HL-60 (cell line): ENCODE measurements around the gene CIDEC.

ENCODE experiments used
- DNase-seq, 2 experiments: peaks; one replicate each; pipeline ENCODE4 v3.0.0-alpha.2; 2010 to 2020; ENCODE audit warnings: low read depth in 1 of 2, low spot score in 1 of 2
- H3K27ac ChIP-seq: fragments of 250-450 bp; sonication (Bioruptor Pico); replicated peaks from 2 replicates; pipeline ENCODE4 v1.5.1; 2020; ENCODE audit warnings: mild to moderate bottlenecking, moderate library complexity
- H3K27me3 ChIP-seq: fragments of 250-450 bp; sonication (Bioruptor Pico); 2 replicates; pipeline ENCODE4 v1.5.1; 2021; ENCODE audit warnings: mild to moderate bottlenecking, moderate library complexity; ENCODE audit not compliant: insufficient read depth, poor library complexity, severe bottlenecking
- H3K4me3 ChIP-seq: replicated peaks from 2 replicates; pipeline ENCODE4 v1.5.1; 2011; ENCODE audit warnings: mild to moderate bottlenecking, control low read depth, low read length; ENCODE audit not compliant: insufficient read depth
- CTCF ChIP-seq: IDR thresholded peaks from one replicate; pipeline ENCODE4 v1.5.1; 2011; ENCODE audit warnings: low read length, control low read depth, inconsistent platforms; ENCODE audit not compliant: insufficient read depth
- GABPA ChIP-seq: IDR thresholded peaks from 2 replicates; pipeline ENCODE4 v1.6.1; 2012; ENCODE audit warnings: low read depth
- POLR2AphosphoS5 ChIP-seq: IDR thresholded peaks from 2 replicates; pipeline ENCODE4 v1.6.1; 2012; ENCODE audit warnings: low read depth
- REST ChIP-seq: IDR thresholded peaks from 2 replicates; pipeline ENCODE4 v1.6.1; 2012; ENCODE audit warnings: low read depth; ENCODE audit not compliant: insufficient replicate concordance
- SPI1 ChIP-seq: IDR thresholded peaks from 2 replicates; pipeline ENCODE4 v1.6.1; 2012; ENCODE audit warnings: low read depth, mild to moderate bottlenecking, borderline replicate concordance

CIDEC gene

DNA sequence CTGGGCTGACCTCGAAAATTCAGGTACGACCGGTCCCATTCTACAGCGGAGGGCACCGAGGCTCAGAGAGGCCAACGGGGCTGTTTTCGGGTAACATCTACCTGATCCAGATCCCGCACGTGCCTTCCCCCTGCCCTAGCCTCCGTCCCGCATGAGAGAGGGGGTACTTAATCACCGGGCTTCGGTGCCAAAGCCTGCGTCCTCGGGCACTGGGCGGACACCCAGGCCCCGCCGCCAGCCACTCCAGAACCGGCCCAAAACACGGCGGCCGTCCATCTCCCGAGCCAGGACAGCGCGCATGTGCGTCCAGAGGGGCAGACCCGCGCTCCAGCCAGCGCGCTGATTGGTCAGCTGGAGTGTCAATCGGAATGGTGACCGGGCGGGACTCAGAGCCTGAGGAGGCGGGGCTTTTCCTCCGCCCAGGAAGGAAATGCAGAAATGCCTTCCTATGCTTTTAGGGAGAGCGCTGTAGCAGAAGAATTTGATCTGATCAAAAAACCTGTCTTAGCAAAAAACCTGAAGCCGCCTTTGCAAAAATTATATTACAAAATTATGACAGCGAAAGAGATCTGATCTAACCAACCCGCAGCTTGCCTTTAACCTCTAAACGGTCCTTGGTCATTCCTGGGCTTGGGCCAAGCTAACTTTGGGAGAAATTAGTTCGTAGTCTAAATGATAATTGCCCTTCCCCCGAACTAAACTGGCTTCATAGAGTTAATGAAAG is 36.2 kb downstream of the CIDEC start, which contains the start of gene RPUSD3:
TSS of gene RPUSD3 (minus strand) at position 294 of the 724 bp plus-strand sequence. CDS start at position 276, 18 bp downstream.
- Histone ChIP-seq H3K27me3 (no peaks in the 10 kb centered on the region), H3K27ac (peak within 1 kb of the TSS; percentile 68)
- DNase-seq = peak; percentile 92 to 96

GRCh38 chr3:9841015-9841414 is 39.0 kb downstream of the CIDEC start:
- Histone ChIP-seq H3K27ac (no peak overlapping the region), H3K27me3 (no peaks in the 10 kb centered on the region), H3K4me3 (no peak overlapping the region)
- no peak for DNase-seq
- TF ChIP-seq SPI1 (no peak), POLR2AphosphoS5 (no peak), GABPA (no peak), CTCF (no peak), REST (no peak)

More for the DNA sequence above, 36.2 kb downstream of the CIDEC start, which contains the start of gene RPUSD3:
- peak within 1 kb of the TSS; percentile 82 for H3K4me3 ChIP-seq
- no peak for TF ChIP-seq CTCF
- peak; percentile 56; the same call in 1 of the 2 replicates for TF ChIP-seq SPI1
- TF ChIP-seq REST = peak; percentile 47
- peak; percentile 66; the same call in 1 of the 2 replicates for TF ChIP-seq POLR2AphosphoS5
- TF ChIP-seq GABPA = 0 out of 2 replicates have a peak, but pooled peaks have one; percentile 31

DNA sequence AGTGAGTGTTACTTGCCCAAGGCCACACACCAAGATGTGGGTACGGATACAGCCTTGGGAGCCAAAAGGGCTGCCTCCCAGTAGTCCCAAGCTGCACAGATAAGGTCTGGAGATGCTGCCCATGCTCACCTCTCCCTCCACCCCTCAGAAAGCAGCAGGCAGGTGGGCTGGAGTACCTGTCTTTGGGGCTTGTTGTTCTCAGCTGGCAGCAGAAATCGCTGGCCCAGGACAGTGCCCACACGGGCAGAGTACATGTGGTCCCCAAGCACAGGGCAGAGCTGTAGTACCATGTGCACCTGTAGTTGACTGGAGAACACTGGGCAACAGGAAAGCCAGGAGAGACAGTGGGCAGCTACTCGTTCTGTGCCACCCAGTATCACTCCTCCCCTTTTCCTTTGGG is 41.2 kb downstream of the CIDEC start:
- DNase-seq = no peak
- peak overlapping the region; percentile 23 for H3K27ac ChIP-seq
- TF ChIP-seq SPI1 (no peak), GABPA (no peak), REST (no peak), CTCF (no peak), POLR2AphosphoS5 (no peak)
- no peaks in the 10 kb centered on the region for H3K27me3 ChIP-seq
- H3K4me3 ChIP-seq = no peak overlapping the region
